Testis (tissue), 3 donors: ENCODE data around the gene THSD4. TPM values are rescaled to one million over a fixed set of nuclear protein-coding genes. Genes with fewer than 3 reads are reported as not detected.

Experiments
- DNase-seq: peaks from one replicate; pipeline ENCODE4 v3.0.0-alpha.2; 2019
- H3K27ac ChIP-seq, 2 donors: fragments of 200-600 bp; sonication (generic); one replicate each; pipeline ENCODE4 v1.5.1; 2019
- H3K27me3 ChIP-seq: fragments of 200-600 bp; sonication (generic); one replicate; pipeline ENCODE4 v1.5.1; 2019
- H3K36me3 ChIP-seq: fragments of 200-600 bp; sonication (generic); one replicate; pipeline ENCODE4 v1.5.1; 2017; ENCODE audit warnings: low read depth; ENCODE audit errors: missing control alignments
- H3K4me1 ChIP-seq: fragments of 200-600 bp; sonication (generic); one replicate; pipeline ENCODE4 v1.5.1; 2019
- H3K4me3 ChIP-seq, 2 donors: fragments of 200-600 bp; sonication (generic); one replicate each; pipeline ENCODE4 v1.5.1; 2017 to 2019
- H3K9me3 ChIP-seq: fragments of 200-600 bp; sonication (generic); one replicate; pipeline ENCODE4 v1.5.1; 2017
- CTCF ChIP-seq, 3 experiments: fragments of 450-650 bp in 2 of 3; fragments of 200-600 bp in 1 of 3; sonication (generic) in 1 of 3; IDR thresholded peaks; one replicate each; pipeline ENCODE4 v1.5.1; 2016 to 2019; ENCODE audit warnings: antibody characterized with exemption in 3 of 3, mild to moderate bottlenecking in 2 of 3, moderate library complexity in 1 of 3
- POLR2A ChIP-seq: fragments of 450-650 bp; IDR thresholded peaks from one replicate; pipeline ENCODE4 v1.6.1; 2017; ENCODE audit warnings: antibody characterized with exemption, mild to moderate bottlenecking, moderate library complexity
- WGBS, 2 donors: methylation state at CpG; one replicate each; pipeline ENCODE4 v1.1.5; 2018; 5-methylcytosine and 5-hydroxymethylcytosine counted together
- intact Hi-C: fragments of 100-400 bp; cut with DNase I; formaldehyde crosslinking; loops from one replicate; pipeline ENCODE4 v1.15.1; 2023; ENCODE audit warnings: low total_unique reads
- polyA plus RNA-seq: library from polyadenylated mRNA; stranded (reverse); fragments of 350-450 nt; fragmentation: Illumina TruSeq; extraction: RNeasy Lipid Tissue Mini Kit (QIAGEN cat#74804); gene quantifications from one replicate; pipeline ENCODE4 v1.2.3, GENCODE V29; 2014; ENCODE audit warnings: low read depth, low replicate concordance; ENCODE audit not compliant: insufficient read depth
- total RNA-seq, 2 donors: library from RNA; depleted of rRNA; stranded (reverse); fragments of >200 nt; gene quantifications; one replicate each; pipeline ENCODE4 v1.2.3, GENCODE V29; 2016

Gene THSD4
- total and polyA plus RNA-seq, 3 donors from 2014 or later: 14.3 to 21.5 (median 18.2) TPM

- no peak overlapping the region for H3K4me3 ChIP-seq
- WGBS, 2 donors: 55 to 57% methylated on average over 3 of the region's 3 CpGs
- no peaks in the 10 kb centered on the region for H3K36me3 ChIP-seq
- H3K27ac ChIP-seq: no peak overlapping the region
- no peak for TF ChIP-seq POLR2A
- no peak for TF ChIP-seq CTCF (IDR thresholded peaks at IDR 0.05)
- no peaks in the 10 kb centered on the region for H3K9me3 ChIP-seq
- H3K27me3 ChIP-seq: no peaks in the 10 kb centered on the region
- H3K4me1 ChIP-seq: no peaks in the 10 kb centered on the region
- intact Hi-C loops: no loop called here
- DNase-seq: no peak
These were observed 65.9 kb downstream of the THSD4 start for GRCh38 chr15:71180986-71181853.

GRCh38 chr15:71182522-71182921, 67.3 kb downstream of the THSD4 start:
- H3K27me3 ChIP-seq: no peaks in the 10 kb centered on the region
- intact Hi-C loops: no loop called here
- TF ChIP-seq CTCF (IDR thresholded peaks at IDR 0.05) (no peak), POLR2A (no peak)
- no peak for DNase-seq
- H3K36me3 ChIP-seq: no peaks in the 10 kb centered on the region
- no peak overlapping the region for H3K4me3 ChIP-seq
- H3K27ac ChIP-seq: no peak overlapping the region
- no peaks in the 10 kb centered on the region for H3K4me1 ChIP-seq
- no peaks in the 10 kb centered on the region for H3K9me3 ChIP-seq

GRCh38 chr15:71183063-71183462, 67.8 kb downstream of the THSD4 start:
- no peaks in the 10 kb centered on the region for H3K27me3 ChIP-seq
- intact Hi-C loops: no loop called here
- no peak for TF ChIP-seq CTCF (IDR thresholded peaks at IDR 0.05)
- TF ChIP-seq POLR2A: no peak
- no peak overlapping the region for H3K4me3 ChIP-seq
- no peaks in the 10 kb centered on the region for H3K9me3 ChIP-seq
- no peaks in the 10 kb centered on the region for H3K4me1 ChIP-seq
- H3K27ac ChIP-seq: no peak overlapping the region
- DNase-seq: no peak
- no peaks in the 10 kb centered on the region for H3K36me3 ChIP-seq
- WGBS, 2 donors: 89 to 90% methylated on average over 9 of the region's 9 CpGs

- Histone ChIP-seq H3K27ac (no peak overlapping the region), H3K4me1 (no peaks in the 10 kb centered on the region), H3K36me3 (no peaks in the 10 kb centered on the region), H3K9me3 (no peaks in the 10 kb centered on the region), H3K4me3 (no peak overlapping the region), H3K27me3 (no peaks in the 10 kb centered on the region)
- TF ChIP-seq CTCF (IDR thresholded peaks at IDR 0.05): no peak
- TF ChIP-seq POLR2A: no peak
- no peak for DNase-seq
- intact Hi-C loops: no loop called here
- WGBS, 2 donors: 59 to 68% methylated on average over 5 of the region's 5 CpGs
These were observed 70.4 kb downstream of the THSD4 start for GRCh38 chr15:71185706-71186105.

- Histone ChIP-seq H3K27ac (no peak overlapping the region), H3K4me1 (no peaks in the 10 kb centered on the region), H3K27me3 (no peaks in the 10 kb centered on the region), H3K36me3 (no peaks in the 10 kb centered on the region), H3K4me3 (no peak overlapping the region), H3K9me3 (no peaks in the 10 kb centered on the region)
- no peak for DNase-seq
- intact Hi-C loops: no loop called here
- TF ChIP-seq POLR2A (no peak), CTCF (IDR thresholded peaks at IDR 0.05) (no peak)
- WGBS, 2 donors: 52 to 63% methylated on average over 3 of the region's 3 CpGs
These were observed 71.0 kb downstream of the THSD4 start for GRCh38 chr15:71186267-71186666.
